GM18858 (cell line): Measurements from ENCODE around the gene TMC4.

Experiments used
- ATAC-seq: cut with Tn5 transposase; IDR thresholded peaks from one replicate; pipeline ENCODE4 v1.9.1; 2021; ENCODE audit not compliant: unreplicated experiment

Gene TMC4

GRCh38 chr19:54133957-54134590 is 38.9 kb downstream of the TMC4 start:
- ATAC-seq: no peak

GRCh38 chr19:54133312-54133956 is 39.5 kb downstream of the TMC4 start:
- no peak for ATAC-seq

- ATAC-seq: no peak
Measured at GRCh38 chr19:54129617-54129996, 43.4 kb downstream of the TMC4 start.

- no peak for ATAC-seq
Measured at GRCh38 chr19:54128796-54129616, 44.0 kb downstream of the TMC4 start.

GRCh38 chr19:54128441-54128725 is 44.6 kb downstream of the TMC4 start:
- ATAC-seq: no peak

GRCh38 chr19:54127688-54128440 is 45.1 kb downstream of the TMC4 start:
- no peak for ATAC-seq

- ATAC-seq: no peak
Measured at GRCh38 chr19:54125713-54126112, 47.2 kb downstream of the TMC4 start.

- ATAC-seq: no peak
Measured at GRCh38 chr19:54124393-54124792, 48.6 kb downstream of the TMC4 start.

GRCh38 chr19:54123682-54124081 is 49.3 kb downstream of the TMC4 start:
- ATAC-seq: no peak

GRCh38 chr19:54121259-54121658 is 51.7 kb downstream of the TMC4 start:
- no peak for ATAC-seq

GRCh38 chr19:54115109-54116063 is 57.6 kb downstream of the TMC4 start, which contains the start of the genes PRPF31 and TFPT:
PRPF31 (plus strand) TSS chr19:54115754; CDS start chr19:54118279, 2,525 bp downstream.
TFPT (minus strand) TSS chr19:54115657; CDS start chr19:54115269, 388 bp downstream.
- peak; percentile 61 for ATAC-seq

- no peak for ATAC-seq
Measured at GRCh38 chr19:54114340-54115108, 58.4 kb downstream of the TMC4 start.
